8988T (cell line): Measurements from ENCODE around the gene GAN.
"Not testable (repeated sequence)": the region's sequence is repeated elsewhere in the genome, so short reads cannot be mapped to it uniquely, and the experiment has no call there.

Experiments
- DNase-seq: peaks from one replicate; pipeline ENCODE4 v3.0.0; 2011

Gene GAN

GRCh38 chr16:81401035-81401950 lies 86.5 kb downstream of the GAN start:
- DNase-seq: peak; percentile 69

GRCh38 chr16:81403208-81403600 lies 88.4 kb downstream of the GAN start:
- DNase-seq: no peak

- peak; percentile 93 for DNase-seq
These were observed 89.0 kb downstream of the GAN start for GRCh38 chr16:81403601-81404391.

- DNase-seq: not testable (repeated sequence)
These were observed 90.2 kb downstream of the GAN start for GRCh38 chr16:81405002-81405401.

GRCh38 chr16:81405702-81406113 lies 90.9 kb downstream of the GAN start:
- peak; percentile 85 for DNase-seq

- DNase-seq: no peak
These were observed 93.7 kb downstream of the GAN start for GRCh38 chr16:81408409-81408950.

GRCh38 chr16:81409016-81409556 lies 94.3 kb downstream of the GAN start:
- DNase-seq: no peak

- DNase-seq: no peak
These were observed 96.0 kb downstream of the GAN start for GRCh38 chr16:81410643-81411293.

GRCh38 chr16:81413245-81413990 lies 98.7 kb downstream of the GAN start:
- no peak for DNase-seq

GRCh38 chr16:81415751-81416150 lies 101.0 kb downstream of the GAN start:
- DNase-seq: no peak

GRCh38 chr16:81416749-81417148 lies 102.0 kb downstream of the GAN start:
- no peak for DNase-seq

GRCh38 chr16:81417210-81417609 lies 102.4 kb downstream of the GAN start:
- DNase-seq: no peak

GRCh38 chr16:81419806-81420205 lies 105.0 kb downstream of the GAN start:
- DNase-seq: no peak

GRCh38 chr16:81421126-81421525 lies 106.4 kb downstream of the GAN start:
- DNase-seq: no peak

- no peak for DNase-seq
These were observed 106.8 kb downstream of the GAN start for GRCh38 chr16:81421536-81421935.

- not testable (repeated sequence) for DNase-seq
These were observed 107.4 kb downstream of the GAN start for GRCh38 chr16:81422153-81422552.

- no peak for DNase-seq
These were observed 110.0 kb downstream of the GAN start for GRCh38 chr16:81424771-81425170.

- DNase-seq: no peak
These were observed 112.5 kb downstream of the GAN start for GRCh38 chr16:81427219-81427618.

GRCh38 chr16:81429045-81429521 lies 114.3 kb downstream of the GAN start:
- peak; percentile 83 for DNase-seq

- DNase-seq: no peak
These were observed 117.0 kb downstream of the GAN start for GRCh38 chr16:81431554-81432353.
